Smooth muscle cell of the umbilical artery (primary cell): ENCODE results near the gene NOD2. TPM values are rescaled to one million over a fixed set of nuclear protein-coding genes. Genes with fewer than 3 reads are reported as not detected.

Experiments used
- total RNA-seq: library from RNA; depleted of rRNA; stranded (reverse); fragments of >200 nt; gene quantifications from 2 replicates; pipeline ENCODE4 v1.2.3, GENCODE V29; 2014

The NOD2 gene
- under 0.01 TPM in 1 of 2 replicates, not detected in the other for total RNA-seq

DNA sequence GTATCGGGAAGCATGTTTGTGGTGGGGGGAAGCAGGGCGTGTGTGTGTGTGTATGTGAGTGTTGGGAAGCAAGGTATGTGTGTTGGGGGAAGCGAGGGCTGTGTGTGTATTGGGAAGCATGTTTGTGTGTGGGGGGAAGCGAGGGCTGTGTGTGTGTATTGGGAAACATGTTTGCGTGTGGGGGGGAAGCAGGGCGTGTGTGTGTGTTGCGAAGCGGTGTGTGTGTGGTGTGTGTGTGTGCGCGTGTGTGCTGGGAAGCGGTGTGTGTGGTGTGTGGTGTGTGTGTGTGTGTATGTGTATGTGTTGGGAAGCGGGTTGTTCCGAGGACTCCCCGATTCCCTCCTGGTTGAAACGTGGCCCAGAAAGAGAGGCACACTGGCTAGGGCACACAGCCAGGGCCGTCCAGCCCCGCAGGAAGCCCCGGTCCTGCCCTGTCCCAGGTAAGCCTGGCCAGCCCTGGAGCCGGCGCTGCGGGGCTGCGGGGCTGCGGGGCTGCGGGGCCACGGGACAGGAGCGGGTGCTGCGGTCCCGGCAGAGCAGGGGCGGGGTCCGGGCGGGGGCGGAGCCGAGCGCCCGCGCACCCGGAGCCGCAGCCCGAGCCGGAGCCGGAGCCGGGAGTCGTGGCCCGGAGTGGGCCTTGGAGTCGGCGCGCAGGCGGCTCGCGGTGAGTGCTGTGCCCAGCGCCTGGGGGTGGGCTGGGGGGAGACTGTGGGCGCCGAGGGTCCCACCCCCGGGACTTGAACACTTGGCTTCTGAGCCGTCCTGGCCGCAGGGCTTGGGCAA, at the start of gene NOD2:
Gene NOD2 (plus strand): TSS at position 608 of the 783 bp plus-strand sequence. CDS start 5,890 bp downstream, outside the sequence.

DNA sequence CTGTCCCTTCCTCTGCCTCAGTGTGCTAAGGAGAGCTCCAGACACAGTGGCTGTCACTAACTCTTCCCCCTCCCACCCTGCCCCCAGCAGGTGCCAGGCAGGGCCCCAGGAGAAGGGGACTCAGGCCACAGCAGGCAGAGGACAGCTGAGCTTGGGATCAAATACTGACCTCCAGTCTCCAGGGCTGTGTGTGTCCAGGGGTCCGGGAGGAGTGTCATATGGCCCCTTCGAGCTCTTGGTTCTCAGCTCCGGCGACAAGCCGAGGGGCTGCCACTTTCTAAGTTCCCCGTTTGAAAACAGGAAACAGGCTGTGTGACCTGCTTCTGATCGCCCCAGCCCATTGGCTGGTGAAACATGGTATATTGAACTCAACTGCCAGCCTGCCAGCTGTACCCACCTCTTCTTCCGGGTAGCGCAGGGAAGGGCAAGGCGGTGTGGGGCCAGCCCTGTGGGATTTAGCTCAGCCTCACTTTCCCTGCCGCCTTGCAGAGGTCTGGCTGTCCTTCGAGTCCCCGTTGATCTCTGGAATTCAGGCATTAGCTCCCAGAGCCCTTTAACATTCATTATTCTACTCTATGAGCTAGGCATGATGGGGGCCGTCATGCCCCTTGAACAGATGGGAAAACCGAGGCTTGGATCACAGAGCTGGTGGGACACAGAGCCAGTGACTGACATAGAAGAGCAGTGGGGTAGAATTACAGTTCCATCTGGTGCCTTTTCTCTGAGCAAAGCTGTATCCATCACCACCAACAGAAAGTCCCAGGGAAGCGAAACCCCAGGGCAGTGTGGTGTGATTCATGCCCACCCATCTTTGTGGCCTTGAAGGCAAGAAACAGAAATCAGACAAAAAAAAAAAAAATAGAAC, 12.2 kb upstream of the NOD2 start, which contains the start of gene SNX20:
Gene SNX20 (minus strand): TSS at position 292 of the 865 bp plus-strand sequence. CDS start 3,786 bp downstream, outside the sequence.

DNA sequence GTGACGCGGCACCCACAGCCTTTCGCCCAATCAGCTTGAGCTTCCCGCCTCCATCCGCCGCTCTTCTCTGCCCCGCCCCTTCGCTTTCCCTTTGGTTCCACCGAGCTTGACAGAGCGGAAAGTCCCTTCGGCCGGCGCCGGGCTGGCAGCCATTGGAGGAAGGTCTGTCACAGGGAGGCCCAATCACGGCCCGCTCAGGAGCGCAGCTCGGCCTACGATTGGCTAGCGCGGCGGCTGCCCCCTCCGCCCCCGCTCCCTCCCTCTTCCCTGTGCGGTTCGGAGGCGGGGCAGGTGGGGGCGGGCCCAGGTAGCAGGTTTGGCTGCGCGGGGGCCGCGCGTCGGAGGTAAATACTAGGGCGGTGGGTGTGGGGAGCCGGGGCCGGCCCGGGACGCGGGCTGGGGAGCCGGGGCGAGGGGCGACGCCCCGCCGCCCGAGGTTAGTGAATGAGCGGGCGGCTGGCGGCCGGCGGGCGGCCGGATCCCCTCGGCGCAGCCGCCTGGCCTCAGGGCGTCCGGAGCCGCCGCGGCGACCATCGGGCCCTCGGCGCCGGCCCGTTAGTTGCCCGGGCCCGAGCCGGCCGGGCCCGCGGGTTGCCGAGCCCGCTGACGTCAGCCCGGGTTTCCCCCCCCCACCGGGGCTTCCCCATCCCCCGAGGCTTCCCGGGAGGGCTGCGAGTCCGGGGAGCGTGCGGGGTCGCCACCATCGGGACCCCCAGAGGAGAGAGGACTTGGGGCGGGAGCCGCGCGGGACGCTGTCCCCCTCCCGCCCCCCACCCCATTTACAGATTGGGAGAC, 48.6 kb downstream of the NOD2 start, which contains the start of gene CYLD:
Gene CYLD (plus strand): TSS at position 306 of the 795 bp plus-strand sequence. CDS start 7,613 bp downstream, outside the sequence.

Other genes with a start within 250 kb of the NOD2 start
- gene NKD1, start 145.2 kb upstream of the NOD2 start, total RNA-seq: under 0.01 TPM in 2 replicates
- not detected in 2 replicates for gene SNX20, start 12.3 kb upstream of the NOD2 start, total RNA-seq
- gene CYLD, start 48.5 kb downstream of the NOD2 start, total RNA-seq: 46.0 and 66.2 TPM in 2 replicates